ENCODE measurements around the gene SLC45A1. TPM values are rescaled to one million over a fixed set of nuclear protein-coding genes. Genes with fewer than 3 reads are reported as not detected.
A peak's percentile ranks its signal among the peaks of the same experiment; 100 is the strongest.
"Not testable (repeated sequence)": the region's sequence is repeated elsewhere in the genome, so short reads cannot be mapped to it uniquely, and the experiment has no call there.

The SLC45A1 gene
- under 1 TPM; 0.15 to 0.42 TPM for total RNA-seq

DNA sequence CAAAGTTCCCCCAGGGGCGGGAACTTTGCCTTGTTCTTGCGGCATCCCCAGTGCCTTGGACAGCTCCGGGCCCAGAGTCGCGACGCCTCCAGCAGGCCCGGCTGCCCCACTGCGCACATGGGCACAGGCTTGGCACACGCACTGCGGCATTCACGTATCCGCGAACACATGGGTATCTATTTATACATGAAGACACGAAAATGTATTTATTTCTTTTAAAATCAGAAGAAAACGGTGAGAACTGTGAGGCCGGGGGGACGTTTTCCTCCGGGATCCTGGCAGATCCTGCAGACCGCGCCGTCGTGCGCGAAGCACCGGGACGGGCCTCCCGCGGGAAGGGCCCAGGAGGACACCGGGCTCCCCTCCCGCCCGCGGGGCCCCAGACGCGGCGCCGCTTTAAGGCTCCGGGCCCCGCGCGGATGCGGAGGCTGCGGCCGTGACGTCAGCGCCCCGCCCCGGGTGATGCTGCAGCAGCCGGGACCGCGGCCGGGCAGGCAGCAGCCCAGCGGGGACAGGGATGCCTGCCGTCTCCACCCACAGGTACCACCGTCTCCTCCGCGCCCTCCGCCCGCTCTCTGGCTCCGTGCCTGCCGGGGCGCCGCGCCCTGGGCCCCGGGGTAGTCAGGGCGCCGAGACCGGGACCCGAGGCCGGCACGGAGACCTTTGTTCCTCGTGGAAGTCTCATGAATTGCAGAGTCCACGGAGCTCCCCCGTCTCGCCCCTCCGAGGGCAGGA is at the start of gene SLC45A1:
TSS of gene SLC45A1 (plus strand) at position 468 of the 735 bp plus-strand sequence. CDS start 6,216 bp downstream, outside the sequence.
- peaks cover 4% of the 10 kb centered on the region for H3K9me3 Mint-ChIP-seq
- H3K4me1 Mint-ChIP-seq: peaks cover 7% of the 10 kb centered on the region
- no peaks in the 10 kb centered on the region for H3K36me3 Mint-ChIP-seq (ENCODE audit: low read depth)
- H3K27ac Mint-ChIP-seq: no peak within 1 kb of the TSS
- peak within 1 kb of the TSS; percentile 66 for H3K4me3 Mint-ChIP-seq
- H3K27me3 Mint-ChIP-seq: peaks cover 8% of the 10 kb centered on the region
- ATAC-seq (replicated peaks): peak; percentile 98

DNA sequence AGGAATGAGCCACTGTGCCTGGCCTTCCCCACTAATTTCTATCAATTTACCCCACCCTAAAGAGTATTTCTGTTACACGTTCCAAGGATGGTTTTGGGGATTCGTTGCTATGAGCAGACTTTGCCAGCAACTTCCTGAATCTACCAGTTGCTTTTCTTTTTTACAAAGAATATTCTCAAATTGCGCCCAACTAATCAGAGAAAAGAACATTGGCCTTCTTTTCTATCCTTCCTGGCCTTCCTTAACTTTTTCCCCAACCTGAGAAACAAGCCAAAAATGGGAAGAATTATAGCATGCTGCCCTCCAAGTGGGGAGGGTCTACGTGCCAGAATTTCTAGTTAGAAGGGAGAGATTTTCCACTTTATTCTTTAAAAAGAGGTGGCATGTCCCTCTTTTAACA is 44.9 kb upstream of the SLC45A1 start:
- peaks cover 3% of the 10 kb centered on the region for H3K27me3 Mint-ChIP-seq
- no peak overlapping the region for H3K27ac Mint-ChIP-seq
- H3K9me3 Mint-ChIP-seq: no peaks in the 10 kb centered on the region
- peaks cover 6% of the 10 kb centered on the region for H3K4me1 Mint-ChIP-seq
- no peak for ATAC-seq (replicated peaks)
- H3K36me3 Mint-ChIP-seq (ENCODE audit: low read depth): no peaks in the 10 kb centered on the region
- no peak overlapping the region for H3K4me3 Mint-ChIP-seq

DNA sequence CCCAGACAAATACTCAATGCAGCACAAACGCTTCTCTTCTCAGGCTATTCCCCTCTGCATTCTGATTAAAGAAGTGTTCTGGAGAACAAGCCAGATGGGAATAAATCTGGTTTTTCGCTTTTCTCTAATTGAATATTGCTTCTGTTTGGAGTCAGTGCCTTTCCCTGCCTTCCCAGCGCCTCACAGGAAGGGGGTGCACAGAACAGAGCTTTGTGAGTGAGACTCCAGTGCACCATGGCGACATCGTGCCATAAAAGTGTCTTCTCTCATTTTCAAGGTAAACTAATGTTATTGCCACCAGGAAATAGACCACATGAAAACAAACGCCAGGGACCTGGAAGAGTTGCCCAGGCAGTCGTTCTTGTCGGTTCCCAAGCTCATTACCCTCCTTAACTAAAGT is 43.6 kb upstream of the SLC45A1 start:
- Mint-ChIP-seq H3K36me3 (ENCODE audit: low read depth) (no peaks in the 10 kb centered on the region), H3K4me3 (no peak overlapping the region), H3K4me1 (peaks cover 6% of the 10 kb centered on the region), H3K27ac (no peak overlapping the region), H3K9me3 (no peaks in the 10 kb centered on the region), H3K27me3 (peaks cover 3% of the 10 kb centered on the region)
- ATAC-seq (replicated peaks): no peak

DNA sequence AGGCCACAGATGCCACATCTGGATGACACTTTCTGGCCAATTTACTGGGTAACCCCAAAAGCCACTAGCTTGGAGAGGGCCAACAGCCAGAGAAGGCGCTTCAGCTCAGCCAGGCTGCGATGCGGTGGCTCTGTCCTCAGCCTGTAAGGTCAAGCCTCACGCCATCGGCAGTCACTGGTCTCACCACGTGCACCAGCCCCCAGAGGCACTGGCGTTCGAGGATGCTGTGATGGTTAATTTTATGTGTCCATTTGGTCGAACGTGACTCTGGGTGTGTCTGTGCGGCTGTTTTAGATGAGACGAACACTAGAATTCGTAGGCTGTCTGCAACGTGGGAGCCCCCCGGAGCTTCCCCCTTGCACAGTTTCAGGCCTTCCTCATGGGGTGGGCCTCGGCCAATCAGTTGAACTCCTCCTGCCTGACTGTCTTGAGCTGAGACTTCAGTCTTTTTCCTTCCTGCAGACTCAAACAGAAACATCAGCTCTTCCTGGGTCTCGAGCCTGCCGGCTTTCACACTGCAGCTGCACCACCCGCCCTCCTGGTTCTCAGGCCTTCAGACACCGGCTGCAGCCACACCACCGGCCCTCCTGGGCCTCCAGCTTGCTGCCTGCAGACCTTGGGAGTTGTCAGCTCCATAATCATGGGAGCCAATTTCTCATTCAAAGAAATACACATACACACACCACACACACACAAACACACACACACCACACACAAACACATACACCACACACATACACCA is 41.6 kb upstream of the SLC45A1 start:
- no peak for ATAC-seq (replicated peaks)
- peaks cover 6% of the 10 kb centered on the region for H3K4me1 Mint-ChIP-seq

DNA sequence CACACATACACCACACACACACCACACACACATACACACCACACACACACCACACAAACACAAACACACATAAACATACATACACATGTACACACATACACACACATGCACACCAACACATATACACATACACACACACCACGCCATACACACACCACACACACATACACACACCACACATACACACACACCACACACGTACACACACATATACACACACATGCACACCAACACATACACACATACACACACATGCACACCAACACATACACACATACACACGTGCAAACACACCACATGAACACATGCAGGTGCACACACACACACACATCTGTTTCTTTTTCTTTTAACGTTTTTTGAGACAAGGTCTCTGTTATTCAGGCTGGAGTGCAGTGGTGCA is 41.0 kb upstream of the SLC45A1 start:
- Mint-ChIP-seq H3K4me3 (no peak overlapping the region), H3K36me3 (ENCODE audit: low read depth) (no peaks in the 10 kb centered on the region), H3K27me3 (peaks cover 14% of the 10 kb centered on the region), H3K9me3 (no peaks in the 10 kb centered on the region), H3K27ac (no peak overlapping the region), H3K4me1 (peaks cover 6% of the 10 kb centered on the region)
- ATAC-seq (replicated peaks): no peak

More for the DNA sequence above, 41.6 kb upstream of the SLC45A1 start:
- H3K9me3 Mint-ChIP-seq: no peaks in the 10 kb centered on the region
- no peak overlapping the region for H3K27ac Mint-ChIP-seq
- no peak overlapping the region for H3K4me3 Mint-ChIP-seq
- H3K27me3 Mint-ChIP-seq: peaks cover 9% of the 10 kb centered on the region
- H3K36me3 Mint-ChIP-seq (ENCODE audit: low read depth): no peaks in the 10 kb centered on the region

DNA sequence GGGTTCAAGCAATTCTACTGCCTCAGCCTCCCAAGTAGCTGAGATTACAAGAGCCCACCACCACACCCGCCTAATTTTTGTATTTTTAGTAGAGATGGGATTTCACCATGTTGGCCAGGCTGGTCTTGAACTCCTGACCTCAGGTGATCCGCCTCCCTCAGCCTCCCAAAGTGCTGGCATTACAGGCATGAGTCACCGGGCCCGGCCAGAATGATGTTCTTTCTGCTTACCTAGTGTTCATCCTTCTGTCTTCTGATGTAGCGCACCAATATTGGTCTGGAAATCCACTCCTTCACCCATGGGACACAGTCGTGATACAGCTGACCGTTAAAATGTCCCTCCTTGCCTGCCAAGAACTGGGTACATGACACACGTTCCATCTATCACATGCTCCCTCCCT is 39.2 kb upstream of the SLC45A1 start:
- not testable (repeated sequence) for ATAC-seq (replicated peaks); H3K9me3 Mint-ChIP-seq; H3K27ac Mint-ChIP-seq; H3K4me3 Mint-ChIP-seq; H3K36me3 Mint-ChIP-seq (ENCODE audit: low read depth)
- peaks cover 11% of the 10 kb centered on the region for H3K4me1 Mint-ChIP-seq
- peaks cover 26% of the 10 kb centered on the region for H3K27me3 Mint-ChIP-seq

DNA sequence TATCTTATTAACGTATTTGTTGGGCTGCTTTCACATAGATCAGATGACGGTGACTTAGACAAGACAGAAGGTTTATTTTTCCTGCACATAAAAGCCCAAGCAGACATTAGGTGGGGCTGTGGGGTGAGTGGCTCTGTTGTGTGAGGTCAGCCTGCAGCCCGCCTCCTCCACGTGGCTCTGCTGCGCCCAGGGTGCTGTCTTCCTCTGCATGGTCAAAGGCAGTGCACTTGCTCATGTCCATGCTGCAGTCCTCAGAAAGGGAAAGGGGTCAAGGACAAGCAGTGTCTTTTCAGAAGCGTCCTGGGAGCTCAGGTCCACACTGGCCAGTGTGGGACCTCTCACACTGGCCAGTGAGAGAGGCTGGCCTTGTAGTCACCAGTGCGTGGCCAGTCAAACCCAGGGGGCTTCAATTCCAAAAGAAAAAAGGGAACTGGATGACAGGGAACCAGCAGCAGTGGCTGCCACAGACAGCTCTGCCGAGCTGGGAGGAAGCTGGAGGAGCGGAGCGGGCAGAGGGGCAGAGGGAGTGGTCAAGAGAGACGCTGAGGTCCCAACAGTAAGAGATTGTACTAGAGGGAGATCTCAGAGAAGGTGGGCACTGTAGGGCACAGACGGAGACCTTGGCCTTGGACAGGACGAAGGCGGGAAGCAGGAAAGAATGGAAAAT is 35.9 kb upstream of the SLC45A1 start:
- no peak for ATAC-seq (replicated peaks)
- Mint-ChIP-seq H3K9me3 (no peaks in the 10 kb centered on the region), H3K4me3 (peak overlapping the region; percentile 57), H3K36me3 (ENCODE audit: low read depth) (no peaks in the 10 kb centered on the region), H3K27me3 (peaks cover 28% of the 10 kb centered on the region), H3K4me1 (peaks cover 7% of the 10 kb centered on the region), H3K27ac (no peak overlapping the region)

DNA sequence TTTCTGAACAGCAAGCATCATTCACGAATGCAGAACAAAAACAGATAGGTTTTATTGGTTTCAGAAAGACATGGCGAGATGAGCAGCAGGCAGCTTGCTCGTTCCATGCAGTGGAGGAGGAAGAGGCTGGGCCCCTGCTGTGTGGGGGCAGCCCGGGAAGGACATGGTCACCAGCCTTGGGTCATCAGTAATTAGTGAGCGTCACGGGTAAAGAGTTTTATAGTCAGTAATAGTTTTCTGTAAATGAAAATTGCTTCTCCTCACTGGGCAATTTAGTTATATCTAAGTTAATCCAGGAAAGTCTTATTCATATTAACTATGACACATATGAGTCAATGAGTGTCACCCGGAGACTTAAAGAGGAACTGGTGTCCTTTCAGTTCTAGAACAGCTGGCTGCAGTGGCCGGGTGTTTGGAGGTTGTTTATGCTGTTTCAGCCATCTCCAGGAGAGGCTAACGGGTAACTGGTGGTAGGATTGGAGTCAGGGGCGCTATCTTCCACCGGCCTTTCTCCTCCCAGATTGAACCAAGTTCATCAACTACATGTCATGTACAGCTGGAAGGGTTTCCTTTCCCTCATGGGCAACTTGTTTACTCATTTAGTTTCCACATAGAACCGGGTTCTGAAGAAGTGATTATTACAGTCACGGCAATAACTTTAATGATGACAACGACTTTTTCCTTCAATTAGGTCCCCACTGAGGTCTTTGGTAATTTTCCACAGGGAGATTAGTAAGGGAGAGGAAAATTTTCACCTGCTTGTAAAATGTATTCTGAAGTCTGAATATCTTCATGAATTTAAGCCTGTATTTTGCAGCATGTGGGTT is 34.6 kb upstream of the SLC45A1 start:
- H3K4me1 Mint-ChIP-seq: peaks cover 5% of the 10 kb centered on the region
- peak overlapping the region; percentile 84 for H3K27ac Mint-ChIP-seq
- H3K36me3 Mint-ChIP-seq (ENCODE audit: low read depth): no peaks in the 10 kb centered on the region
- H3K27me3 Mint-ChIP-seq: peaks cover 27% of the 10 kb centered on the region
- no peaks in the 10 kb centered on the region for H3K9me3 Mint-ChIP-seq
- ATAC-seq (replicated peaks): peak; percentile 93
- peak overlapping the region; percentile 57 for H3K4me3 Mint-ChIP-seq

DNA sequence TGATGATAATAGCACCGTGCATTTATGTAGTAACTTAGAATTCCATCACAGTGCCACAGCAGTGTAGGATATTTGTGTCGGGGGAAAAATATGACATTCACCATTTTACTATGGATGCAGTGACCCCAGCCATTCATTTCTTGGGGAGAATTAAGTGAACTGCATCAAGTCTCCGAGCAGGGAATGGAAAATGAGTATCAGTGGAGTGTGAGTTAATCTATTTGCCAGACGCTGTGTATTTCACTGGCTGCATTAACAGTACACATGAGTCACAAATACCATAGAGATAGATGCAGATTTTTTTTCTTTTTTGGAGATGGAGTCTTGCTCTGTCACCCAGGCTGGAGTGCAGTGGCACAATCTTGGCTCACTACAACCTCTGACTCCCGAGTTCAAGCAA is 33.8 kb upstream of the SLC45A1 start:
- H3K9me3 Mint-ChIP-seq: no peaks in the 10 kb centered on the region
- peaks cover 27% of the 10 kb centered on the region for H3K27me3 Mint-ChIP-seq
- H3K4me1 Mint-ChIP-seq: peaks cover 5% of the 10 kb centered on the region
- no peak overlapping the region for H3K4me3 Mint-ChIP-seq
- no peaks in the 10 kb centered on the region for H3K36me3 Mint-ChIP-seq (ENCODE audit: low read depth)
- no peak for ATAC-seq (replicated peaks)
- no peak overlapping the region for H3K27ac Mint-ChIP-seq

DNA sequence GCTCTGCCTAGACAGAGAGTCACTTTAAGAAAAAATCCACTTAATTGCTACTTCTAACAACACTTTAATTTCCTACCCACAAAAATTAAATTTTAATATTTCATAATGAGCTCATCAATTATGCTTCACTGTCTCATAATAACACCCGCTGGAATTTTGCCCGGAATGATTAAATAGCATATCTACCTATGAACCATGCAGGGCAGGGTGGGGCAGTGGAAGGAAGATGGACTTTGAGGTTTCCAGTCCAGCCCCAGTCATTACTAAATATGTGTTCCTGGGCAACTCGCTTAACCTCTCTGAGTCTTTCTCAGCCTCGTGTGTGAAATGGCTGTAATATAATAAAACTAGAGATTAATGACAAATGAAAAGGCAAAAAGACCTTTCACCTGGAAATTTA is 32.8 kb upstream of the SLC45A1 start:
- no peak for ATAC-seq (replicated peaks)
- Mint-ChIP-seq H3K27me3 (peaks cover 27% of the 10 kb centered on the region), H3K36me3 (ENCODE audit: low read depth) (no peaks in the 10 kb centered on the region), H3K4me3 (no peak overlapping the region), H3K4me1 (peaks cover 5% of the 10 kb centered on the region), H3K27ac (no peak overlapping the region), H3K9me3 (no peaks in the 10 kb centered on the region)

DNA sequence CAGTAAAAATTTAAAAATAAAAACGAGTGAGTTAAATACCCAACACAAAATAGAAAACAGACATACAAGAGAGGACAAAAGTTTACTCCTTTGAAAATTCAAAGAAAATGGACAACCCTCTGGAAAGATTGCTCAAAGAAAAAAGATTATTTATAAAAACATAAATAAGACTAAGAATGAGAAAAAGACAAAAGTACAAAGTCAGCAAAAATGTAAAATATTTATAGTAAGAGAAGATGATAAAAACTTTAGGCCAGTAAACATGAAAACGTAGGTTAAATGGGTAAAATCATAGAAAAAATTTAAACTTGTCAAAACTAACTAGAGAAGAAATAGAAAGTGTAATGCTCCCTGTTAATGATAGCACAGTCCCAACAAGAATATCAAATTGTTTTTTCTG is 31.9 kb upstream of the SLC45A1 start:
- H3K4me1 Mint-ChIP-seq: peaks cover 5% of the 10 kb centered on the region
- no peak overlapping the region for H3K27ac Mint-ChIP-seq
- H3K36me3 Mint-ChIP-seq (ENCODE audit: low read depth): no peaks in the 10 kb centered on the region
- H3K27me3 Mint-ChIP-seq: peaks cover 24% of the 10 kb centered on the region
- H3K9me3 Mint-ChIP-seq: no peaks in the 10 kb centered on the region
- ATAC-seq (replicated peaks): no peak
- H3K4me3 Mint-ChIP-seq: no peak overlapping the region

DNA sequence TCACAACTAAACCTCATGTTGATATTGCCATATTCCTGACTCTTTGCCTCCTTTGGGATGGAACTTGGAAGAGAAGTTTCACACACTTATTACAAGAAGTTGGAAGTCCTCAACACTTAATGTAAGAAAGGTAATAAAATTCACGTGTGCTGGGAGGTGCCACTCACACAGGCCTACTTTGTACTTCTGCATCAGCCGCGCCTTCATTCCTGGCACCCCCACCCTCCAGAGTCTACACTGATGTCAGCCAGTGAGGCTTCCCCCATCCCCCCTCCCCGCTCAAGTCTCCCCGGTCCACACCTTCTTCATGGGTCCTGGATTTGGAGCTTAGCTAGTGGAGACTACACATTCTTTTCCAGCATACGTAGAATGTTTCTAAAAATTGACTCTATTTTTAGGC is 24.8 kb upstream of the SLC45A1 start:
- no peak for ATAC-seq (replicated peaks)
- no peak overlapping the region for H3K4me3 Mint-ChIP-seq
- H3K9me3 Mint-ChIP-seq: no peaks in the 10 kb centered on the region
- H3K27me3 Mint-ChIP-seq: no peaks in the 10 kb centered on the region
- H3K4me1 Mint-ChIP-seq: no peaks in the 10 kb centered on the region
- H3K27ac Mint-ChIP-seq: no peak overlapping the region
- no peaks in the 10 kb centered on the region for H3K36me3 Mint-ChIP-seq (ENCODE audit: low read depth)

DNA sequence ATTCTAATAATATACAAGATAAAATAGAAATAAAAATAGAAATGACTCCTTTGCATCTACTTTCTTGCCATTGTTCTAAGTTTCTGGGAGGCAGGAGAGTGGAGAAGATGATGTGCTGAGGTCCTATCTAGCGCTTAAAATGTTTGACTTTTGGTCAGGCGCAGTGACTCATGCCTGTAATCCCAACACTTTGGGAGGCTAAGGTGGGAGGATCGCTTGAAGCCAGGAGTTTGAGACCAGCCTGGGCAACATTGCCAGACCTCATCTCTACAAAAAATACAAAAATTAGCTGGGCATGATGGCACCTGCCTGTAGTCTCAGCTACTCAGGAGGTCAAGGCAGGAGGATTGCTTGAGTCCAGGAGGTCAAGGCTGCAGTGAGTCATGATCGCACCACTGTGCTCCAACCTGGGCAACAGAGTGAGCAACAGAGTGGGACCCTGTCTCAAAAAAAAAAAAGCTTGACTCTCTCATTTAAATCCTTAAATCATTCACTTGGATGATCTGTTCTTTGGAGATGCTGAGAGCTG is 24.2 kb upstream of the SLC45A1 start:
- no peak overlapping the region for H3K4me3 Mint-ChIP-seq
- ATAC-seq (replicated peaks): no peak
- no peaks in the 10 kb centered on the region for H3K4me1 Mint-ChIP-seq
- H3K9me3 Mint-ChIP-seq: no peaks in the 10 kb centered on the region
- no peaks in the 10 kb centered on the region for H3K27me3 Mint-ChIP-seq
- no peaks in the 10 kb centered on the region for H3K36me3 Mint-ChIP-seq (ENCODE audit: low read depth)
- H3K27ac Mint-ChIP-seq: no peak overlapping the region

DNA sequence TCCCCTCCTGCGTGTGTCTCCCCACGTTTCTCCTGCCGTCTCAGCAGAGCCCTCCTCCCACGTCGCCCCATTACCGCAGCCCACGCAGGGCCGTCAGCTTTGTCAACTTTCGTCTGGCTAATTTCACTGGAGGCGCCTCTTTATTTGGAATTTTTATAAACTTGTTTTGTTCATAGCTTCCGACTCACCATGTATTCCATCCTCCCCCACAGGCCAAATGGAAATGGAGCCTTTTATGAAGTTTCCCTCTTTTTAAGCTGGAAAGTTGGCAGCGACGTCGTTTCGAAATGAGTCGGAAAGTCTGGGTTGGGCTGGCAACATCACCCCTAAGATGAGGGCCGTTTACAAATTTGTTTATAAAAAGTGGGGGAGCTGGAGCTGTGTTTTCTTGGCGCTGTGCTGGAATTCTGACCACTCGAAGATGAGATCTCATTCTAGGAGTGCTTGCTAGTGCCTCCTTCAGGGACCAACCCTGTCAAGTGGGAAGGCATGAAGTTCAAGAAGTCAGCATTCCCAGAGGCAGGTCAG is 23.7 kb upstream of the SLC45A1 start:
- H3K9me3 Mint-ChIP-seq: no peaks in the 10 kb centered on the region
- H3K4me1 Mint-ChIP-seq: no peaks in the 10 kb centered on the region
- no peaks in the 10 kb centered on the region for H3K27me3 Mint-ChIP-seq
- no peak for ATAC-seq (replicated peaks)
- H3K27ac Mint-ChIP-seq: no peak overlapping the region
- H3K36me3 Mint-ChIP-seq (ENCODE audit: low read depth): no peaks in the 10 kb centered on the region
- no peak overlapping the region for H3K4me3 Mint-ChIP-seq
